NCI-H146 treated with DMSO at 0.1 percent for 48 hours (cell line): Measurements from ENCODE around the gene RAMACL.
A peak's percentile ranks its signal among the peaks of the same experiment; 100 is the strongest.

Experiments
- DNase-seq: peaks from one replicate; lab custom pipeline; 2025; ENCODE audit not compliant: unreplicated experiment; lab: John Stamatoyannopoulos, UW

RAMACL gene

GRCh38 chr6:166578536-166579236 is 7.8 kb downstream of the RAMACL start:
- no peak for DNase-seq

GRCh38 chr6:166575205-166575604 is 11.3 kb downstream of the RAMACL start:
- no peak for DNase-seq

GRCh38 chr6:166573511-166574216 is 12.8 kb downstream of the RAMACL start:
- no peak for DNase-seq

GRCh38 chr6:166572370-166573261 is 13.9 kb downstream of the RAMACL start:
- no peak for DNase-seq

GRCh38 chr6:166570929-166571713 is 15.4 kb downstream of the RAMACL start:
- no peak for DNase-seq

GRCh38 chr6:166569206-166569605 is 17.3 kb downstream of the RAMACL start:
- DNase-seq: no peak

GRCh38 chr6:166567813-166568212 is 18.7 kb downstream of the RAMACL start:
- DNase-seq: no peak

- DNase-seq: no peak
These were observed 19.4 kb downstream of the RAMACL start for GRCh38 chr6:166567107-166567506.

GRCh38 chr6:166566026-166567011 is 20.2 kb downstream of the RAMACL start:
- no peak for DNase-seq

GRCh38 chr6:166565084-166565967 is 21.2 kb downstream of the RAMACL start:
- DNase-seq: no peak

GRCh38 chr6:166563805-166564204 is 22.7 kb downstream of the RAMACL start:
- peak; percentile 68 for DNase-seq

- DNase-seq: no peak
These were observed 23.3 kb downstream of the RAMACL start for GRCh38 chr6:166563200-166563599.

GRCh38 chr6:166562726-166563125 is 23.8 kb downstream of the RAMACL start:
- no peak for DNase-seq

- DNase-seq: no peak
These were observed 24.6 kb downstream of the RAMACL start for GRCh38 chr6:166561771-166562359.

- DNase-seq: no peak
These were observed 26.3 kb downstream of the RAMACL start for GRCh38 chr6:166560222-166560621.

- no peak for DNase-seq
These were observed 26.8 kb downstream of the RAMACL start for GRCh38 chr6:166559662-166560061.

- DNase-seq: no peak
These were observed 27.3 kb downstream of the RAMACL start for GRCh38 chr6:166559211-166559610.
